ENCODE measurements around the gene PTPRN2. TPM values are rescaled to one million over a fixed set of nuclear protein-coding genes. Genes with fewer than 3 reads are reported as not detected.
"Not testable (repeated sequence)": the region's sequence is repeated elsewhere in the genome, so short reads cannot be mapped to it uniquely, and the experiment has no call there.

Gene PTPRN2
- total RNA-seq, 2 donors from 2014 or later: 0.72 to 0.79 TPM

DNA sequence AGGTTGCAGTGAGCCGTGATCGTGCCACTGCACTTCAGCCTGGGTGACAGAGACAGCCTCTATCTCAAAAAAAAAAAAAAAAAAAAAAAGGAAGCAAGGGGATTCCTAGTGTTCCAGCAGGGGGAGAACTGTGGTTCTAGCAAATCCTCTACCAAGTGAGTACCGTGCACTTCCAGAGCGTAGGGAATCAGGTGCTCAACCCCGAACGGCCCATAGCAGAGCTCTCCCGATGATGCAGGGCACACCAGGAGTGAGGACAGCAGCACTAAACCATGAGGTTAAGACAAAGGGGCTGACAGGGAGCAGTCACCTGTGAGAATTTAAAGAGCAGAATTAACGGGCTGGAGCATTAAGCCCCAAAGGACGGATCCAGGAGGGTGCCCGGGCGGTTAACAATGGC, 173.6 kb downstream of the PTPRN2 start:
- ATAC-seq (replicated peaks in 1 of 2) (no peak), DNase-seq (no peak)
- H3K4me1 Mint-ChIP-seq (ENCODE audit: low read depth): no peaks in the 10 kb centered on the region
- no peaks in the 10 kb centered on the region for H3K27me3 Mint-ChIP-seq (ENCODE audit: low read depth)
- peaks cover 0 to 2% of the 10 kb centered on the region in 2 donors for H3K36me3 Mint-ChIP-seq (ENCODE audit: insufficient read depth in 2 of 2)
- H3K9me3 Mint-ChIP-seq: peaks cover 3 to 15% of the 10 kb centered on the region in 2 donors
- H3K4me3 Mint-ChIP-seq: no peak overlapping the region
- no peak overlapping the region for H3K27ac Mint-ChIP-seq

DNA sequence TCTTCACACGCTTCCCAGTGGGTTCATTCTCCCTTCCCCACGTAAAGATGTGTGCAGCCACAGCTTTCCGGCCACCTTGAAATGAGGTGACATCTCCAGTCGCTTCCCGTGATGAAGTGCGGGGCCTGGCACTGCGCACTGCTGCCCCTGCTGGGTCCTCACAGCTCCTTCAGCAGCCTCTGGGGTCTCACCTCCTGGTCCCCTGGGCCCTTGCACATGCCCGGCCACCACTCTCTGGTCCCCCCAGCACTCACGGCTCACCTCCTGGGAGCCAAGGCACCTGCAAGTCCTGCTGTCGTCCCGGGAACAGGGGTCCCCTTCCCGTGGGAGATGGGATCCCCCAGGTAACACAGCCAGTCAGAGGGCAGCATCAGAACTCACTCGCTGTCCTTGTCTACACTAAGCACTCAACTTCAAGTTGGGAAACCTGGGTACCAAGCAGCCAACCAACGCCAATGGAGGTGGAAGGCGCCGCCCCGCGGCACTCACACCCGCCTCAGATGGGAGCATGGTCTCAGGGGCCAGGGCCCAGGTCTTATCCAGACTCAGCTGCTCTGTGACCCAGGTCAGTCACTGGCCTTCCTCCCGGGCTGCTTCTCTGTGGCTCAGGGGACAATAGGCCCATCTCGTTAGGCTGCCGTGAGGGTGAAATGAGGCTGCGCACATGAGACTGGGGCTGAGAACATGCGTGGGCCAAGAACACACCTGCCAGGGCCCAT, 176.2 kb downstream of the PTPRN2 start:
- Mint-ChIP-seq H3K27ac (no peak overlapping the region), H3K36me3 (ENCODE audit: insufficient read depth in 2 of 2) (no peaks in the 10 kb centered on the region), H3K27me3 (ENCODE audit: low read depth) (no peaks in the 10 kb centered on the region), H3K4me3 (no peak overlapping the region), H3K4me1 (ENCODE audit: low read depth) (no peaks in the 10 kb centered on the region), H3K9me3 (no peaks in the 10 kb centered on the region)
- DNase-seq (no peak), ATAC-seq (replicated peaks in 1 of 2) (no peak)

DNA sequence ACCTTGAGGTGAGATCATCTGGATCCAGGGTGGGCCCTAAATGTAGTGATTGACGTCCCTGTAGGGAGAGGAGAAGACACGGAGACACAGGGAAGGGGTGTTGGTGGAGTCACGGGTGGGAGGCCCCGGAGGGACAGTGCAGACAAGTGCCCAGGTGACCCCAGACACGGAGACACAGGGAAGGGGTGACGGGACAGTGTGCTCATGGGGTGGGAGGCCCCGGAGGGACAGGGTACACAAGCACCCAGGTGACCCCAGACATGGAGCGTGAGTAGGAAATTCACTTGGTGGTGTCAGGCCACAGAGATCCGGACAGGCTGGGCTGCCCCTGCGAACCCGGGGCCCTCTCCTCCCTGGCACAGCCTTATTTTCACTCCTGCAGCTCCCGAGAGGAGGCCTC, 176.9 kb downstream of the PTPRN2 start:
- H3K36me3 Mint-ChIP-seq (ENCODE audit: insufficient read depth in 2 of 2): no peaks in the 10 kb centered on the region
- ATAC-seq (replicated peaks in 1 of 2) (no peak), DNase-seq (no peak)
- no peak overlapping the region for H3K4me3 Mint-ChIP-seq
- no peaks in the 10 kb centered on the region for H3K4me1 Mint-ChIP-seq (ENCODE audit: low read depth)
- no peak overlapping the region for H3K27ac Mint-ChIP-seq
- no peaks in the 10 kb centered on the region for H3K9me3 Mint-ChIP-seq
- no peaks in the 10 kb centered on the region for H3K27me3 Mint-ChIP-seq (ENCODE audit: low read depth)

DNA sequence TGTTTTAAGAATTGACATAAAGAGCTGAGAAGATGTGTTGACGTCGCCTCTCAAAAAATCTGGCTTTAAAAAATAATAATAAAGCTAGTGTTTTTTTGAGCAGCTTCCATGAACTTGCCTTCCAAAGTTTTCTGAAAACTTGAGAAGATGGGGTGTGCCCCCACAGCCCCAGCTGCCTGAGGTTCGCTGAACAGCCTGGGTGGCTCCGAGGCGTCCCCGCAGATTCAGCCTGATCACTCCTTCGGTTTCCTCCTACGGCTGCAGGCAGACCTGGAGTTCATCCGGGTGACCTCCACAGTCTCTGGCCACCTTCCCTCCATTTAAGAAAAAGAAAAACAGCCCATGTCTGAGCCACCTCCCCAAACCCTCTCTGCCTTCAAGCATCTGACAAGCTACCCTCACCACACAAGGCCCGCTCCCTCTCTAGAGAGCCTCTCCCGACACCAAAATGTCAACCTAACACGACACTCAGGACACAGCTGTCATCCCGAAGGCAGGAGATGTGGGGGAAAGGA, 177.8 kb downstream of the PTPRN2 start:
- ATAC-seq (replicated peaks in 1 of 2): no peak
- H3K4me1 Mint-ChIP-seq (ENCODE audit: low read depth): no peaks in the 10 kb centered on the region

DNA sequence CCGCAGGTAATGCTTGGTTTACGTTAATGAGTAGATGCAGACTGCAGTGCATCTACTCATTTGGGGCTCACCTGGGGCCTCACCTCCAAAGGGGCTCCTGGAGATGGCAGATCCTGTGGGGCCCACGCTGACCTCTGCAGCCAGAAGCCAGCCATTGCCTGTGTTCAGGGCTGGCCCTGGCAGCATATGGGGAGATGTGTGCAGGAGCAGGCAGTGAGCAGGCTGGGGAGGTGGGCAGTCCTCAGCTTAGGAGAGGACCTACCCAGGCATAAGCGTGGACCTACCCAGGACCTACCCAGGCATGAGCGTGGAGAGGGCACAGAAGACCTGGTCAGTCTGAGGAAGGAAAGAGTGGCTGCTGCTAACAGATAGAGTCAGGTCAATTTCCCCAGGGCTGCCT, 178.5 kb downstream of the PTPRN2 start:
- no peak overlapping the region for H3K27ac Mint-ChIP-seq
- no peaks in the 10 kb centered on the region for H3K9me3 Mint-ChIP-seq
- H3K4me1 Mint-ChIP-seq (ENCODE audit: low read depth): no peaks in the 10 kb centered on the region
- H3K36me3 Mint-ChIP-seq (ENCODE audit: insufficient read depth in 2 of 2): no peaks in the 10 kb centered on the region
- no peak for ATAC-seq (replicated peaks in 1 of 2)
- no peak overlapping the region for H3K4me3 Mint-ChIP-seq
- H3K27me3 Mint-ChIP-seq (ENCODE audit: low read depth): no peaks in the 10 kb centered on the region
- no peak for DNase-seq

More for the DNA sequence above, 177.8 kb downstream of the PTPRN2 start:
- no peak for DNase-seq
- H3K4me3 Mint-ChIP-seq: no peak overlapping the region
- H3K27me3 Mint-ChIP-seq (ENCODE audit: low read depth): no peaks in the 10 kb centered on the region
- H3K36me3 Mint-ChIP-seq (ENCODE audit: insufficient read depth in 2 of 2): no peaks in the 10 kb centered on the region
- H3K27ac Mint-ChIP-seq: no peak overlapping the region
- no peaks in the 10 kb centered on the region for H3K9me3 Mint-ChIP-seq

DNA sequence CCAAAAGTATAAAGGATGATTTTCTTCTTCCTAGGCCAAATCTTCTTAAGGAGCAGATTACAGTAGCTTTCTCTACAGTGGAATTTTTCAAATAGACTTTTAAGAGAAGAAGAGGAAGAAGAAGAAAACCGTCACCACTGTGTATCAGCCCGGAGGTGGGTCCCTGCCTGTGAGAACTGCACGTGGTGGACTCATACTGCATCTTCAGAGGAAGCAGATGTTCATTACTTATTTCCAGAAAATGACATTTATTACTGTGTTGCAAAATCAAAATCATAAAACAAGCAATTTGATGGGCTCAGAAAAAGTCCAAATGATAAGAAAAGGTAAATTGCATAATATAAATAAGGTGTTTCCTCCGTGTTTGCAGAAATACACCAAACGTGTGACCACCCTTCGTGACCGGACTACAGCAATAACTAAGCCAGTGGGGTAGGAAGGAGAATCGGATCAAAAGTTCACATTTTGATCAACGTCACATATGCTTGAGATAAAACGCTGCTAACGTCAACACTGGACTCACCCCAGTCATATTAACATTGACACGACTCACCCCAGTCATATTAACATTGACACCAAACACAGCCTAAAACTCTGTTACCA, 179.2 kb downstream of the PTPRN2 start:
- no peaks in the 10 kb centered on the region for H3K36me3 Mint-ChIP-seq (ENCODE audit: insufficient read depth in 2 of 2)
- ATAC-seq (replicated peaks in 1 of 2) (no peak), DNase-seq (no peak)
- H3K27ac Mint-ChIP-seq: no peak overlapping the region
- no peaks in the 10 kb centered on the region for H3K27me3 Mint-ChIP-seq (ENCODE audit: low read depth)
- no peaks in the 10 kb centered on the region for H3K4me1 Mint-ChIP-seq (ENCODE audit: low read depth)
- no peak overlapping the region for H3K4me3 Mint-ChIP-seq
- no peaks in the 10 kb centered on the region for H3K9me3 Mint-ChIP-seq

DNA sequence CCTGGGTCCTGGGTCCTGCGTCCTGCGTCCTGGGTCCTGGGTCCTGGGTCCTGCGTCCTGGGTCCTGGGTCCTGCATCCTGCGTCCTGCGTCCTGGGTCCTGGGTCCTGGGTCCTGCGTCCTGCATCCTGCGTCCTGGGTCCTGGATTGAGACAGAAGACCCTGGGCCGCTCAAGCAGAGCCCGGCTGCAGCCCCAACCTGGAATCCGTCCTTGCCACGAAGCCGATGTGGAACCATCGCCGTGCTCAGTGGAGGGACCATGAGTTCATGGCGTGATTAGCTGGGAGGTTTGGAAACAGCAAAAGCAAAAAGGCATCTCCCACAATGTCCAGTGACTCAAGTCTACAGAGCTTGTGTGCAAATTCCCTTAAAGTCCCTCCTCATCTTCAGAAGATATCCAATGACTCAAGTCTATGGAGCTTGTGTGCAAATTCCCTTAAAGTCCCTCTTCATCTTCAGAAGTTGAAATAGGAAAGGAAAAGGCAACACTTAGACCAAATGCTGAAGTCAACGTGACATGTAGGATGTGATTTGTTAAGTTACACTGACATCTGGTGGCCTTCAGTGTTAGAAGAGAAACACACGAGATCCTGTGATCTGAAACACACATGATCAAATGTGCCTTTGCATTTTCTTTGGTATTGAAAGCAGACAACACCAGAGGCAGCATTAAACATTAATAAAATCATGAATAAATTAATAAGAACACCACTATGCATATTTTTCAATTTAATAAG, 179.9 kb downstream of the PTPRN2 start:
- no peaks in the 10 kb centered on the region for H3K36me3 Mint-ChIP-seq (ENCODE audit: insufficient read depth in 2 of 2)
- H3K4me1 Mint-ChIP-seq (ENCODE audit: low read depth): no peaks in the 10 kb centered on the region
- no peak for ATAC-seq (replicated peaks in 1 of 2)
- H3K27me3 Mint-ChIP-seq (ENCODE audit: low read depth): no peaks in the 10 kb centered on the region
- H3K4me3 Mint-ChIP-seq: no peak overlapping the region
- H3K27ac Mint-ChIP-seq: no peak overlapping the region
- H3K9me3 Mint-ChIP-seq: no peaks in the 10 kb centered on the region
- DNase-seq: peak in 1 of 2 donors; percentile 9

DNA sequence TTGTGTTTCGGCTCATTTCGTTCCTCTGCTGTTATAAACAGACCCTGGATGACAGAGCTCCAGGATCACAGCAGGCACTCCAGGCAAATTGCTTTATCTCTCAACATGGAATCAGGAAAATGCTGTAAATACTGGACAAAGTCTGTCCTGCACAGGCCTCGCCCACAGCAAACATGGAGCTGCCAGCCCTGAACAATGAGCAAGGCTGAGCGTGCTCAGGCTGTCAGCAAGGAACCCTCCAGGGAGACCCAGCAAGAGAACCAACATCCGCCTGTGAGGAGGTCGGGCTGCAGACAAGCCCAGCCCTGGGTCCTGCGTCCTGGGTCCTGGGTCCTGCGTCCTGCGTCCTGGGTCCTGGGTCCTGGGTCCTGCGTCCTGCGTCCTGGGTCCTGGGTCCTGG, 180.8 kb downstream of the PTPRN2 start:
- Mint-ChIP-seq H3K36me3 (ENCODE audit: insufficient read depth in 2 of 2) (no peaks in the 10 kb centered on the region), H3K9me3 (no peaks in the 10 kb centered on the region)
- no peak for ATAC-seq (replicated peaks in 1 of 2)

DNA sequence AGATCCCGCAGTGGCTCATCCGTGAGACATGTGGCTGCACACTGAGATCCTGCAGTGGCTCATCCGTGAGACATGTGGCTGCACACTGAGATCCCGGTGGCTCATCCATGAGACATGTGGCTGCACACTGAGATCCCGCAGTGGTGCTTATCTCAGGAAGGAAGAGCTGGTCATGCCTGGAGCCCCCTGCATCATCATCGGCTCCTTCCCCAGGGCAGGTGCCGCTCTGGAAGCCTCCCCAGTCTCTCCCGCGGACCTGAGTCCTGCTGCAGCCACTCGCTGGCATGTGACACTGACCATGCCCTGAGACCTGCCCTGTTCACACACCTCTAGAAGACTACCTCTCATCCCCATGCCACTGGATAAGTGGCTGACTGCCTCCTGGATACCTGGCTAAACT, 181.3 kb downstream of the PTPRN2 start:
- no peaks in the 10 kb centered on the region for H3K9me3 Mint-ChIP-seq
- H3K4me3 Mint-ChIP-seq: no peak overlapping the region
- H3K27ac Mint-ChIP-seq: no peak overlapping the region
- ATAC-seq (replicated peaks in 1 of 2): no peak
- no peaks in the 10 kb centered on the region for H3K4me1 Mint-ChIP-seq (ENCODE audit: low read depth)
- no peak for DNase-seq
- no peaks in the 10 kb centered on the region for H3K36me3 Mint-ChIP-seq (ENCODE audit: insufficient read depth in 2 of 2)
- no peaks in the 10 kb centered on the region for H3K27me3 Mint-ChIP-seq (ENCODE audit: low read depth)

More for the DNA sequence above, 180.8 kb downstream of the PTPRN2 start:
- no peaks in the 10 kb centered on the region for H3K27me3 Mint-ChIP-seq (ENCODE audit: low read depth)
- H3K27ac Mint-ChIP-seq: no peak overlapping the region
- no peaks in the 10 kb centered on the region for H3K4me1 Mint-ChIP-seq (ENCODE audit: low read depth)
- no peak overlapping the region for H3K4me3 Mint-ChIP-seq
- no peak for DNase-seq

DNA sequence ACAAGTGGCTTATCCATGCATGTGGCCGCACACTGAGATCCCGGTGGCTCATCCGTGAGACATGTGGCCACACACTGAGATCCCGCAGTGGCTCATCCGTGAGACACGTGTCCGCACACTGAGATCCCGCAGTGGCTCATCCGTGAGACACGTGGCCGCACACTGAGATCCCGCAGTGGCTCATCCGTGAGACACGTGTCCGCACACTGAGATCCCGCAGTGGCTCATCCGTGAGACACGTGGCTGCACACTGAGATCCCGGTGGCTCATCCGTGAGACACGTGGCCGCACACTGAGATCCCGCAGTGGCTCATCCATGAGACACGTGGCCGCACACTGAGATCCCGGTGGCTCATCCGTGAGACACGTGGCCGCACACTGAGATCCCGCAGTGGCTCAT, 181.9 kb downstream of the PTPRN2 start:
- not testable (repeated sequence) for H3K9me3 Mint-ChIP-seq; DNase-seq; H3K27ac Mint-ChIP-seq; ATAC-seq (replicated peaks in 1 of 2); H3K36me3 Mint-ChIP-seq (ENCODE audit: insufficient read depth in 2 of 2); H3K4me1 Mint-ChIP-seq (ENCODE audit: low read depth); H3K4me3 Mint-ChIP-seq; H3K27me3 Mint-ChIP-seq (ENCODE audit: low read depth)

DNA sequence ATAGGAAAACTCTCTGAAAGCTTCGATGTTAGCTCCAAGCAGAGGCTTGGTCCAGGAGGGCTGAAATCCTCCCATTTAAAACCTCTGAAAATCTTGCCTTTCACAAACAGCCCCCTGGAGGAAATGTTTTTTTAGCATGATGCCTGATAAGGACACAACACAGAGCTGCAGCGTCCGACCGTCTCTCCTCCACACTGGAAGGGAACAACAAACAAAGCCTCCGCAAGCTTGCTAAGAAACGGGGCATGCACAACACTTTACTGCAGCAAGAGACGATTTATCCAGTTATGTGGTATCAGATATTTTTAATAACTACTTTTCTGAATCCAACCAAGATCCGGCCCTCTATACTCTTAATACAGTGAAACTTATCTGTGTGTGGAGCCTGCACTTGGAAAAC, 182.3 kb downstream of the PTPRN2 start:
- ATAC-seq (replicated peaks in 1 of 2): no peak
- Mint-ChIP-seq H3K9me3 (no peaks in the 10 kb centered on the region), H3K36me3 (ENCODE audit: insufficient read depth in 2 of 2) (no peaks in the 10 kb centered on the region), H3K27me3 (ENCODE audit: low read depth) (no peaks in the 10 kb centered on the region), H3K4me1 (ENCODE audit: low read depth) (no peaks in the 10 kb centered on the region), H3K27ac (no peak overlapping the region), H3K4me3 (no peak overlapping the region)
- no peak for DNase-seq

DNA sequence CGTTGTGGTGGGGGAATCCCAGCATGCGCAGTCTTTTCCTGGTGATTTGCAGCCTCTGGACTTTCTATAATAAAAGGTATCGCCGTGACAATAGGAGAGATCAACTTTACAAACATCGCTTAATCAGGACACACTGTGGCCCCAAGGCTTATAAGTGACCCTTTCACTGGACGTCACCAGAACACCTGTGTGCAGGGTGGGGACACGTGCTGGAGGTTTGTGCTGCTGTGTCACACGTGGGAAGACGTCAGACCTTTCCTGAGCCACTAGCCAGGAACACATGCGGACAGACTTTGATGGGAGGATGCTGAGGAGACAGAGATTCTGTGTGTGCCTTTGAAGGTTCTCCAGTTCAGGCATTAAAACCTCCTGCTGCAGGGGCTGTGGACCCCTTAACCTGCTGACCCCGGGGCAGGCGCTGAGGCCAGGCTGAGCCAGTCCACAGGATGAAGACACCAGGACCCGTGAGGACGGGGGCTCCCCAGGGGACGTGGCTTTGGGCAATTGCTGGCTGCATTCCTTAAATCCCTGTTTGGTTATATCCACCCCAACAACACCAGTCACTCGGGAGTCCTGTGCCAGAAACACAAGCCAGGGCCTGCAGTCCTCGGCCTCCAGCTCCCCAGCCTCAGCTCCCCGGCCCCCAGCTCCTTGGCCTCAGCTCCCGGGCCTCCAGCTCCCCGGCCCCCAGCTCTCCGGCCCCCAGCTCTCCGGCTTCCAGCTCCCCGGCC, 183.4 kb downstream of the PTPRN2 start:
- DNase-seq (no peak), ATAC-seq (replicated peaks in 1 of 2) (no peak)
- H3K4me3 Mint-ChIP-seq: no peak overlapping the region
- H3K9me3 Mint-ChIP-seq: no peaks in the 10 kb centered on the region
- no peaks in the 10 kb centered on the region for H3K27me3 Mint-ChIP-seq (ENCODE audit: low read depth)
- no peak overlapping the region for H3K27ac Mint-ChIP-seq
- no peaks in the 10 kb centered on the region for H3K36me3 Mint-ChIP-seq (ENCODE audit: insufficient read depth in 2 of 2)
- H3K4me1 Mint-ChIP-seq (ENCODE audit: low read depth): no peaks in the 10 kb centered on the region
